GM13976 (cell line): Measurements from ENCODE around the gene MCHR1.
"Not testable (repeated sequence)": the region's sequence is repeated elsewhere in the genome, so short reads cannot be mapped to it uniquely, and the experiment has no call there.

Experiments used
- DNase-seq: peaks from one replicate; pipeline ENCODE4 v3.0.0; 2012; ENCODE audit warnings: low spot score
- in situ Hi-C: fragments of 300-500 bp; cut with MboI; formaldehyde crosslinking; loops from one replicate; pipeline ENCODE4 v1.12.0; 2022; ENCODE audit warnings: low sequenced_read_pairs, mixed read lengths, inconsistent platforms; ENCODE audit not compliant: unreplicated experiment
- TF ChIP-seq, protein P1 (sequence below): IDR thresholded peaks from 2 replicates; pipeline ENCODE4 v1.5.1; 2012; ENCODE audit warnings: borderline replicate concordance, mild to moderate bottlenecking; ENCODE audit not compliant: insufficient read depth; ENCODE audit errors: extremely low read depth, missing control alignments, control extremely low read depth

The MCHR1 gene

GRCh38 chr22:40707154-40707553 is 27.9 kb downstream of the MCHR1 start:
- DNase-seq, result no peak
- TF ChIP-seq, protein P1, sequence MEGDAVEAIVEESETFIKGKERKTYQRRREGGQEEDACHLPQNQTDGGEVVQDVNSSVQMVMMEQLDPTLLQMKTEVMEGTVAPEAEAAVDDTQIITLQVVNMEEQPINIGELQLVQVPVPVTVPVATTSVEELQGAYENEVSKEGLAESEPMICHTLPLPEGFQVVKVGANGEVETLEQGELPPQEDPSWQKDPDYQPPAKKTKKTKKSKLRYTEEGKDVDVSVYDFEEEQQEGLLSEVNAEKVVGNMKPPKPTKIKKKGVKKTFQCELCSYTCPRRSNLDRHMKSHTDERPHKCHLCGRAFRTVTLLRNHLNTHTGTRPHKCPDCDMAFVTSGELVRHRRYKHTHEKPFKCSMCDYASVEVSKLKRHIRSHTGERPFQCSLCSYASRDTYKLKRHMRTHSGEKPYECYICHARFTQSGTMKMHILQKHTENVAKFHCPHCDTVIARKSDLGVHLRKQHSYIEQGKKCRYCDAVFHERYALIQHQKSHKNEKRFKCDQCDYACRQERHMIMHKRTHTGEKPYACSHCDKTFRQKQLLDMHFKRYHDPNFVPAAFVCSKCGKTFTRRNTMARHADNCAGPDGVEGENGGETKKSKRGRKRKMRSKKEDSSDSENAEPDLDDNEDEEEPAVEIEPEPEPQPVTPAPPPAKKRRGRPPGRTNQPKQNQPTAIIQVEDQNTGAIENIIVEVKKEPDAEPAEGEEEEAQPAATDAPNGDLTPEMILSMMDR, result no peak
- in situ Hi-C loops, result loop anchor here (25.0 kb wide), 1 partner anchor 105 kb away; the partner anchor contains the start of gene SLC25A17

- in situ Hi-C loops, result loop anchor here (25.0 kb wide), 1 partner anchor 104 kb away; the partner anchor contains the start of gene SLC25A17
- TF ChIP-seq, protein P1, result no peak
Observed at GRCh38 chr22:40708177-40708576, 28.9 kb downstream of the MCHR1 start.

DNA sequence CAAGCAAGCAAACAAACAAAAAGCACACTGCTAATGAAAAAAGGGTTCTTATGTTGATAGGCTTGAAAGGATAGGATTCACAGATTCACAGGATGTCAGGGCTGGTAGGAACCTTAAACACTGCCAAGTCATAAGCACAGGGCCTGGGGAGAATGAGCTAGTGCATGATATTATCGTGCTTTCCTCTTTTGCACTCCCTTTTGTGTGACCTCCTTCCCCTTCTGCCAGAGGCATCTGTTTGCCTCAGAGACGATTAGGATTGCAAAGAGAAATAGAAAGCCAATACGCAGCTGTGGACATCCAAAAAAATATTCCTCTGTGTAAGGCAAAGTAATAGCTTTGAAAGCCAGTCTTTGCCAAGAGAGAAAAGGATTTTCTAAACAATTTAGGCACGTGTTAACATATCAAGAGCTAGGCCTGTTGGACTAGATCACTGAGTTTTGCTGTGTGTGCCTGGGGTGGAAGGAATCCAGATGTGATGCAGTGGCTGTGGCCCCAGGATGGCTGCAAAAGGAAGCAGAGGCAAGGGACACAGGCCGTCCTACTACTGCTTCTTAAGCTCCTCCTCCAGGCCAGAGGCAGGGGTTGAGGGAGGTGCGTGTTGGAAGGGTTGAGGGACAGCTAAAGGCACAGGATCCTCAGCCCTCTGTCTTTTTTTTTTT is 30.6 kb downstream of the MCHR1 start:
- TF ChIP-seq, protein P1, result no peak
- in situ Hi-C loops, result loop anchor here (25.0 kb wide), 1 partner anchor 102 kb away; the partner anchor contains the start of gene SLC25A17
- no peak for DNase-seq

More at GRCh38 chr22:40708177-40708576, 28.9 kb downstream of the MCHR1 start:
- DNase-seq, result no peak

GRCh38 chr22:40712311-40712710 is 33.0 kb downstream of the MCHR1 start:
- in situ Hi-C loops, result loop anchor here (25.0 kb wide), 1 partner anchor 100 kb away; the partner anchor contains the start of gene SLC25A17
- DNase-seq, result no peak
- TF ChIP-seq, protein P1, result no peak

DNA sequence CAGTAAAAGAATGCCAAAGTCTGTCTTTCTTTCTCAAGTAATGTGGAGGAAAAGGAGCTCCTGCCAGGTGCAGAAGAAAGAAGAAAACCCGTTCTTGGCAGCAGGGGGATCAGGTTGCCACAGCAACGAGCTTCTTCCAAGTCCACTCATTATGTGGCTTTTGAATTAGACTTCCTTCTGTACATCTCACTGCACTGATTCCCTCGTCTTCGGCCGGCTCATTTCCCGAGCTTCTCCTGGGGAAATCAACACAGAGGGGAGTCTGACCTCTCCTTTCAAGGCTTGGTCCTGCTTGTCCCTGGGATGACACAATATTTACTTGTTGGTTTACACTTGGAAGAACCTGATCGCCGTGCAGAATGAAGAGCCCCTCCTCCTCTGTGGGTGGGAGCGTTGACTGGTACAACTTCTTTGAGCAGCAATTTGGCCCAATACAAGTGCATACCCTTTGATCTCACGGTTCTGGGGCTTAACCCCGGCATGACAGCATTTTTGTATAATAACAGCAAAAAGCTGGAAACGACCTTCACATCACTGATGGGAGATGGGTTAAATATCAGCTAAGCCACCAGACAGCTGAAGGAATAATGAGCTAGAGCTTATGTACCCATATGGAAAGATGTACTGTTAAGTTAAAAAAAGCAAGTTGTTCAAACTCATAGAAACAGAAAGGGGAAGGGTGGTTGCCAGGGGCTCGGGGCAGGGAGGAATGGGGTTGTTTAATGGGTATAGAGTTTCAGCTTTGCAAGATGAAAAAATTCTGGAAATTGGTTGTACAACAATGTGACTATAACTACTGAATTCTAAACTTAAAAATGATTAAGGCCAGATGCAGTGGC is 35.4 kb downstream of the MCHR1 start:
- in situ Hi-C loops, result loop anchor here (25.0 kb wide), 1 partner anchor 98 kb away; the partner anchor contains the start of gene SLC25A17
- TF ChIP-seq, protein P1, result no peak
- no peak for DNase-seq

DNA sequence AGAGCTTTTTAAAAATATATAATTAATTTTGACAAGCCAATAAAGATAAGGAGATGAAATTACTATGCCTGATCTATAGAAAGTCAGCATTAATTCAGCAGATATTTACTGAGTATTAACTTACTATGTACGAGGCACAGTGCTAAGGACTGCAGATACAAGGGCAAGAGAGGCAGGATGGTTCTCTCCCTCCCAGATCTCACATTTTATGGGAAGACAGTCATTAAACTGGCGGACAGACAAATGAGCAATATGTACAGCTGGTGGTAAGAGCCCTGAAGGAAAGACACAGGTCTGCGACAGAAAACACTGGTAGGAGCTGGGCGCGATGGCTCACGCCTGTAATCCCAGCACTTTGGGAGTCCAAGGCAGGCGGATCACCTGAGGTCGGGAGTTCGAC is 36.8 kb downstream of the MCHR1 start:
- in situ Hi-C loops, result loop anchor here (25.0 kb wide), 1 partner anchor 96 kb away; the partner anchor contains the start of gene SLC25A17
- no peak for DNase-seq
- TF ChIP-seq, protein P1, result no peak

GRCh38 chr22:40717657-40718056 is 38.4 kb downstream of the MCHR1 start:
- in situ Hi-C loops, result loop anchor here (25.0 kb wide), 1 partner anchor 95 kb away; the partner anchor contains the start of gene SLC25A17
- DNase-seq, result not testable (repeated sequence)
